ENCODE measurements around the gene DYNLT2. TPM values are rescaled to one million over a fixed set of nuclear protein-coding genes. Genes with fewer than 3 reads are reported as not detected.

Gene DYNLT2
- total and polyA plus RNA-seq, 2 donors from 2014 or later, result 1.9 to 2.6 TPM

GRCh38 chr6:169778646-169779045 is 27.3 kb upstream of the DYNLT2 start:
- Histone ChIP-seq H3K27me3 (ENCODE audit: control insufficient read depth, insufficient read depth, low read length) (no peaks in the 10 kb centered on the region), H3K36me3 (ENCODE audit: control insufficient read depth in 2 of 3, insufficient read depth in 3 of 3, low read length in 3 of 3) (peaks cover 0 to 33% (median 26%) of the 10 kb centered on the region in 3 donors), H3K4me3 (ENCODE audit: low read length in 3 of 3) (no peak overlapping the region), H3K27ac (ENCODE audit: low read depth in 2 of 2, low read length in 2 of 2) (no peak overlapping the region), H3K9ac (ENCODE audit: low read length in 3 of 3) (no peak overlapping the region), H3K4me1 (ENCODE audit: control insufficient read depth in 2 of 3, insufficient read depth in 2 of 3, low read depth in 1 of 3, low read length in 3 of 3) (no peaks in the 10 kb centered on the region), H3K9me3 (ENCODE audit: control insufficient read depth in 2 of 3, insufficient read depth in 1 of 3, low read length in 3 of 3) (no peaks in the 10 kb centered on the region)
- intact Hi-C loops (cut with DNase I), result no loop called here
- DNase-seq, result no peak
- no peak for TF ChIP-seq CTCF (IDR thresholded peaks at IDR 0.05; ENCODE audit: borderline replicate concordance, extremely low read depth, insufficient read depth)
- no peak for FAIRE-seq

- no peaks in the 10 kb centered on the region for H3K27me3 ChIP-seq (ENCODE audit: control insufficient read depth, insufficient read depth, low read length)
- H3K27ac ChIP-seq (ENCODE audit: low read depth in 2 of 2, low read length in 2 of 2), result no peak overlapping the region
- intact Hi-C loops (cut with DNase I), result no loop called here
- H3K4me1 ChIP-seq (ENCODE audit: control insufficient read depth in 2 of 3, insufficient read depth in 2 of 3, low read depth in 1 of 3, low read length in 3 of 3), result no peaks in the 10 kb centered on the region
- no peak overlapping the region for H3K4me3 ChIP-seq (ENCODE audit: low read length in 3 of 3)
- DNase-seq, result no peak
- H3K9me3 ChIP-seq (ENCODE audit: control insufficient read depth in 2 of 3, insufficient read depth in 1 of 3, low read length in 3 of 3), result no peaks in the 10 kb centered on the region
- no peak for FAIRE-seq
- H3K36me3 ChIP-seq (ENCODE audit: control insufficient read depth in 2 of 3, insufficient read depth in 3 of 3, low read length in 3 of 3), result peaks cover 2 to 39% (median 28%) of the 10 kb centered on the region in 3 donors
- no peak overlapping the region for H3K9ac ChIP-seq (ENCODE audit: low read length in 3 of 3)
- no peak for TF ChIP-seq CTCF (IDR thresholded peaks at IDR 0.05; ENCODE audit: borderline replicate concordance, extremely low read depth, insufficient read depth)
Measured at GRCh38 chr6:169777896-169778295, 26.5 kb upstream of the DYNLT2 start.

- H3K36me3 ChIP-seq (ENCODE audit: control insufficient read depth in 2 of 3, insufficient read depth in 3 of 3, low read length in 3 of 3), result peaks cover 2 to 42% (median 32%) of the 10 kb centered on the region in 3 donors
- no peak for FAIRE-seq
- intact Hi-C loops (cut with DNase I), result no loop called here
- no peak overlapping the region for H3K9ac ChIP-seq (ENCODE audit: low read length in 3 of 3)
- peak in 1 of 5 donors; percentile 69 for DNase-seq
- no peak for TF ChIP-seq CTCF (IDR thresholded peaks at IDR 0.05; ENCODE audit: borderline replicate concordance, extremely low read depth, insufficient read depth)
- no peaks in the 10 kb centered on the region for H3K9me3 ChIP-seq (ENCODE audit: control insufficient read depth in 2 of 3, insufficient read depth in 1 of 3, low read length in 3 of 3)
- H3K4me3 ChIP-seq (ENCODE audit: low read length in 3 of 3), result no peak overlapping the region
- H3K27ac ChIP-seq (ENCODE audit: low read depth in 2 of 2, low read length in 2 of 2), result no peak overlapping the region
- H3K27me3 ChIP-seq (ENCODE audit: control insufficient read depth, insufficient read depth, low read length), result no peaks in the 10 kb centered on the region
- H3K4me1 ChIP-seq (ENCODE audit: control insufficient read depth in 2 of 3, insufficient read depth in 2 of 3, low read depth in 1 of 3, low read length in 3 of 3), result no peaks in the 10 kb centered on the region
Measured at GRCh38 chr6:169776379-169776778, 25.0 kb upstream of the DYNLT2 start.

GRCh38 chr6:169775321-169775720 is 23.9 kb upstream of the DYNLT2 start:
- no peak for FAIRE-seq

More at GRCh38 chr6:169775321-169775720, 23.9 kb upstream of the DYNLT2 start:
- no peak for TF ChIP-seq CTCF (IDR thresholded peaks at IDR 0.05; ENCODE audit: borderline replicate concordance, extremely low read depth, insufficient read depth)
- no peaks in the 10 kb centered on the region for H3K27me3 ChIP-seq (ENCODE audit: control insufficient read depth, insufficient read depth, low read length)
- no peak overlapping the region for H3K4me3 ChIP-seq (ENCODE audit: low read length in 3 of 3)
- no peak for DNase-seq
- no peaks in the 10 kb centered on the region for H3K4me1 ChIP-seq (ENCODE audit: control insufficient read depth in 2 of 3, insufficient read depth in 2 of 3, low read depth in 1 of 3, low read length in 3 of 3)
- H3K27ac ChIP-seq (ENCODE audit: low read depth in 2 of 2, low read length in 2 of 2), result no peak overlapping the region
- peaks cover 2 to 43% (median 33%) of the 10 kb centered on the region in 3 donors for H3K36me3 ChIP-seq (ENCODE audit: control insufficient read depth in 2 of 3, insufficient read depth in 3 of 3, low read length in 3 of 3)
- H3K9ac ChIP-seq (ENCODE audit: low read length in 3 of 3), result no peak overlapping the region
- H3K9me3 ChIP-seq (ENCODE audit: control insufficient read depth in 2 of 3, insufficient read depth in 1 of 3, low read length in 3 of 3), result no peaks in the 10 kb centered on the region
- intact Hi-C loops (cut with DNase I), result no loop called here
